Measurements from ENCODE around the gene NOD1.

Gene NOD1

GRCh38 chr7:30436046-30436445 lies 42.5 kb downstream of the NOD1 start:
- TF ChIP-seq, protein P1, sequence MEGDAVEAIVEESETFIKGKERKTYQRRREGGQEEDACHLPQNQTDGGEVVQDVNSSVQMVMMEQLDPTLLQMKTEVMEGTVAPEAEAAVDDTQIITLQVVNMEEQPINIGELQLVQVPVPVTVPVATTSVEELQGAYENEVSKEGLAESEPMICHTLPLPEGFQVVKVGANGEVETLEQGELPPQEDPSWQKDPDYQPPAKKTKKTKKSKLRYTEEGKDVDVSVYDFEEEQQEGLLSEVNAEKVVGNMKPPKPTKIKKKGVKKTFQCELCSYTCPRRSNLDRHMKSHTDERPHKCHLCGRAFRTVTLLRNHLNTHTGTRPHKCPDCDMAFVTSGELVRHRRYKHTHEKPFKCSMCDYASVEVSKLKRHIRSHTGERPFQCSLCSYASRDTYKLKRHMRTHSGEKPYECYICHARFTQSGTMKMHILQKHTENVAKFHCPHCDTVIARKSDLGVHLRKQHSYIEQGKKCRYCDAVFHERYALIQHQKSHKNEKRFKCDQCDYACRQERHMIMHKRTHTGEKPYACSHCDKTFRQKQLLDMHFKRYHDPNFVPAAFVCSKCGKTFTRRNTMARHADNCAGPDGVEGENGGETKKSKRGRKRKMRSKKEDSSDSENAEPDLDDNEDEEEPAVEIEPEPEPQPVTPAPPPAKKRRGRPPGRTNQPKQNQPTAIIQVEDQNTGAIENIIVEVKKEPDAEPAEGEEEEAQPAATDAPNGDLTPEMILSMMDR (IDR thresholded peaks at IDR 0.05; ENCODE audit: low read length, missing control alignments), result no peak
- DNase-seq (ENCODE audit: low read depth), result no peak

DNA sequence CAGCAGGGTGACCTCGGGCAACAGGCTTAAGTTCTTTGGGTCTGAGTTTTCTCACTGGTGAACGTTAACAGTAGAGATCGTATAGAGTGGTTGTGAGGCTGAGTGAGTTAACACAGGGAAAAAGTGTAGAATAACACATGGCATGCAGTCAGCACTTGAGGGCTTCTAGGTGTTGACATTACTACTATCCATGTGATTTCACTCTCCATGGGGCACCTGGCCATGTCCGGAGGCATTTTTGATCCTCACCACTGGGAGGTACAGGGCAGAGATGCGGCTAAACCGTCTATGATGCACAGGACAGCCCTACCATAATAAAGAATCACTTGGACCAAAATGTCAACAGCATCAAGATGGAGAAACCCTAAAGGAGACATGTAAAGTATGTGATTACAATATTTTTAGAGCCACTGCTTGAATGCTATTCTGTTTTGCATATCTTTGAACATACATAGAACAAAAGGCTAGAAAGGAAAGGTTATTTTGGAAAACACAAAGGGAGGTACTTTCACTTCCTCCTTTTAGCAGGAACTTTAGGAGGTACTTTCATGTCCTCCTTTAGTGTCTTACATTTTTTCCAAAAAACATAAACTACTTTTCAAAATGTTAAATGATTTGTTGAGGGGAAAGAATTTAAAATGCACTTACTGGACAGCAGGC lies 44.3 kb downstream of the NOD1 start:
- TF ChIP-seq, protein P1 (IDR thresholded peaks at IDR 0.05; ENCODE audit: low read length, missing control alignments), result no peak
- DNase-seq (ENCODE audit: low read depth), result no peak
- no peak overlapping the region for H3K4me3 ChIP-seq (replicated peaks; ENCODE audit: low read depth, low read length)

More at GRCh38 chr7:30436046-30436445, 42.5 kb downstream of the NOD1 start:
- H3K4me3 ChIP-seq (replicated peaks; ENCODE audit: low read depth, low read length), result no peak overlapping the region

GRCh38 chr7:30433506-30433905 lies 45.1 kb downstream of the NOD1 start:
- no peak overlapping the region for H3K4me3 ChIP-seq (replicated peaks; ENCODE audit: low read depth, low read length)
- TF ChIP-seq, protein P1 (IDR thresholded peaks at IDR 0.05; ENCODE audit: low read length, missing control alignments), result no peak
- no peak for DNase-seq (ENCODE audit: low read depth)

GRCh38 chr7:30433082-30433481 lies 45.5 kb downstream of the NOD1 start:
- TF ChIP-seq, protein P1 (IDR thresholded peaks at IDR 0.05; ENCODE audit: low read length, missing control alignments), result no peak
- peak; percentile 79 for DNase-seq (ENCODE audit: low read depth)
- H3K4me3 ChIP-seq (replicated peaks; ENCODE audit: low read depth, low read length), result no peak overlapping the region

DNA sequence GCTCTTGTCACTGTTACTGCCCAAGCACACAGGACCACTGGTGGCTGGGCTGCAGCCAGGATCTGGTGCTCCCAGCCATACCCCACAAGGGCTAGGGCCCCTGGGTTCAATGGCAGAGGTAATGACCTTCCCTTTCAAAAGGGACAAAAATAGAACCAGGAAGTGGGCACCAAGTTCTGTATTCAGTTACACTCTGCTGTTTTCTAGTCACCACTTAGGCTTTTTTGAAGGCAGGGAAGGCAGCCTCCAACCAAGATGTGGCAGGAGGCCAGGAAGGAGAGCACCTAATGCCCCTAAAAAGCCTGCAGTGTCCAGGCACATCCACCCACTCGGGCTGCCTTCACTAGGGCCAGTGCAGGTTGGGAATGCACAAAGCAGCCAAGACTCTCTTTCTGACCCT lies 47.8 kb downstream of the NOD1 start:
- no peak overlapping the region for H3K4me3 ChIP-seq (replicated peaks; ENCODE audit: low read depth, low read length)
- DNase-seq (ENCODE audit: low read depth), result no peak
- TF ChIP-seq, protein P1 (IDR thresholded peaks at IDR 0.05; ENCODE audit: low read length, missing control alignments), result no peak

DNA sequence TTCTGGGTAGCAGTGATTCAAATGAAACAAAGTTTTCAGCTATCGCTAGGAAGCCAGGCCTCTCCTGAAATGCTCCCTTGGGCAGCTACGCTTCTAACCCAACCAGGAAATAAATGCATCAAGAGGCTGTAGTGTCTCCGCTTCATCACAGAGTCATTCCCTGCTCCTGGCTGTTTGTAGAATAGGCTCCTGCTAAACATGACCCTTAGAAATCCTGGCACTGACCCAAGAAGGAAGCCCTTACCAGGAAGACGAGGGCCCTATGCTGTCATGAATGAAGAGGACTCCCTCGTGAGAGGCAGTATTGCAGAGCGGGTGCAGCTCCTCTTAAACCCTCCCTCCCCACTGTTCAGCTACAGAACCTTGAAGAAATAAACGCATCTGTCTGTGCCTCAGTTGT lies 48.3 kb downstream of the NOD1 start:
- TF ChIP-seq, protein P1 (IDR thresholded peaks at IDR 0.05; ENCODE audit: low read length, missing control alignments), result no peak
- no peak overlapping the region for H3K4me3 ChIP-seq (replicated peaks; ENCODE audit: low read depth, low read length)

DNA sequence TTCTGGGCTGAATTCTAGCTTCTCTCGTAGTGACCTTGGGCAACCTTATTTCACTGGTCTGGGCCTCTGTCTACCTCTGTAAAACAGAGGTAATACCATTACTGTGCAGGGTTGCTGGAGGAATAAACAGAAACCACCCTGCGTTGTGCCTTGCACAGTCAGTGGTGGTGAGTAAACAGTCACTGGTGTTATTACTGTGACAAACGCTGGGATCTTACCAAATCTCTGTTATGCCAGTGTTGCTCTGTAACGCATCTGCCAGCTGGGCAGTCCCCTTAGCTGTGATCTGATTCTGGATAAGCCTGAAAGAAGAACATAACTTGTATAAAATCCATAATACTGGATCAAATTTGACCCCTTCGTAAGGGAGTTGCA lies 49.4 kb downstream of the NOD1 start:
- H3K4me3 ChIP-seq (replicated peaks; ENCODE audit: low read depth, low read length), result no peak overlapping the region
- TF ChIP-seq, protein P1 (IDR thresholded peaks at IDR 0.05; ENCODE audit: low read length, missing control alignments), result no peak
- DNase-seq (ENCODE audit: low read depth), result no peak

More for the DNA sequence above, 48.3 kb downstream of the NOD1 start:
- peak; percentile 16 for DNase-seq (ENCODE audit: low read depth)
